ENCODE data around the gene NKPD1.
A peak's percentile ranks its signal among the peaks of the same experiment; 100 is the strongest.

The NKPD1 gene

GRCh38 chr19:45173816-45174215 is 13.0 kb upstream of the NKPD1 start:
- no peak for DNase-seq

- no peak for DNase-seq
These were observed 11.9 kb upstream of the NKPD1 start for GRCh38 chr19:45172611-45173208.

GRCh38 chr19:45172173-45172572 is 11.4 kb upstream of the NKPD1 start:
- no peak for DNase-seq

- peak; percentile 25 for DNase-seq
These were observed 10.4 kb upstream of the NKPD1 start for GRCh38 chr19:45171211-45171623.

- no peak for DNase-seq
These were observed 9.6 kb upstream of the NKPD1 start for GRCh38 chr19:45170146-45171106.

GRCh38 chr19:45169602-45170001 is 8.8 kb upstream of the NKPD1 start:
- DNase-seq = no peak

- no peak for DNase-seq
These were observed 8.1 kb upstream of the NKPD1 start for GRCh38 chr19:45168767-45169351.

GRCh38 chr19:45166723-45167252 is 6.0 kb upstream of the NKPD1 start:
- DNase-seq = no peak

- DNase-seq = peak; percentile 59
These were observed 4.0 kb upstream of the NKPD1 start for GRCh38 chr19:45164577-45165335.

- DNase-seq = no peak
These were observed 3.1 kb upstream of the NKPD1 start for GRCh38 chr19:45163751-45164460.

- DNase-seq = no peak
These were observed 2.4 kb upstream of the NKPD1 start for GRCh38 chr19:45163156-45163555.

- DNase-seq = no peak
These were observed 1.9 kb upstream of the NKPD1 start for GRCh38 chr19:45162608-45163143.

- no peak for DNase-seq
These were observed 1.2 kb upstream of the NKPD1 start for GRCh38 chr19:45161738-45162607.

GRCh38 chr19:45159971-45160324 is 834 bp downstream of the NKPD1 start:
- DNase-seq = no peak

GRCh38 chr19:45159210-45159970 is 1.4 kb downstream of the NKPD1 start:
- DNase-seq = no peak

GRCh38 chr19:45158503-45159209 is 2.1 kb downstream of the NKPD1 start:
- no peak for DNase-seq

GRCh38 chr19:45156751-45157150 is 4.0 kb downstream of the NKPD1 start:
- DNase-seq = no peak

- DNase-seq = no peak
These were observed 4.7 kb downstream of the NKPD1 start for GRCh38 chr19:45156011-45156630.

All from stimulated activated naive CD4-positive, alpha-beta T cell treated with Interleukin-2 at 50 U/mL for 16 hours (primary cell).